Measurements from ENCODE around the gene SKIC2.
"Not testable (repeated sequence)": the region's sequence is repeated elsewhere in the genome, so short reads cannot be mapped to it uniquely, and the experiment has no call there.

SKIC2 gene

GRCh38 chr6:31981744-31982143 is 22.8 kb downstream of the SKIC2 start, which contains the start of gene C4A:
TSS of gene C4A (plus strand) at chr6:31982057. CDS start at chr6:31982108, 51 bp downstream.
- not testable (repeated sequence) for H3K4me3 ChIP-seq (ENCODE audit: low read length); DNase-seq (ENCODE audit: low read depth, low spot score)

GRCh38 chr6:31989363-31989762 is 30.4 kb downstream of the SKIC2 start:
- not testable (repeated sequence) for DNase-seq (ENCODE audit: low read depth, low spot score); H3K4me3 ChIP-seq (ENCODE audit: low read length)

- DNase-seq (ENCODE audit: low read depth, low spot score); H3K4me3 ChIP-seq (ENCODE audit: low read length): not testable (repeated sequence)
Observed at GRCh38 chr6:31994421-31994820, 35.4 kb downstream of the SKIC2 start.

- not testable (repeated sequence) for DNase-seq (ENCODE audit: low read depth, low spot score); H3K4me3 ChIP-seq (ENCODE audit: low read length)
Observed at GRCh38 chr6:31996385-31996784, 37.4 kb downstream of the SKIC2 start.

GRCh38 chr6:32002546-32003268 is 43.7 kb downstream of the SKIC2 start:
- DNase-seq (ENCODE audit: low read depth, low spot score) = not testable (repeated sequence)

GRCh38 chr6:32003301-32003700 is 44.3 kb downstream of the SKIC2 start:
- H3K4me3 ChIP-seq (ENCODE audit: low read length); DNase-seq (ENCODE audit: low read depth, low spot score): not testable (repeated sequence)

More at GRCh38 chr6:32002546-32003268, 43.7 kb downstream of the SKIC2 start:
- not testable (repeated sequence) for H3K4me3 ChIP-seq (ENCODE audit: low read length)

GRCh38 chr6:32004393-32004792 is 45.4 kb downstream of the SKIC2 start:
- H3K4me3 ChIP-seq (ENCODE audit: low read length); DNase-seq (ENCODE audit: low read depth, low spot score): not testable (repeated sequence)

GRCh38 chr6:32004864-32005537 is 46.0 kb downstream of the SKIC2 start:
- DNase-seq (ENCODE audit: low read depth, low spot score); H3K4me3 ChIP-seq (ENCODE audit: low read length): not testable (repeated sequence)

- not testable (repeated sequence) for H3K4me3 ChIP-seq (ENCODE audit: low read length); DNase-seq (ENCODE audit: low read depth, low spot score)
Observed at GRCh38 chr6:32005538-32005880, 46.5 kb downstream of the SKIC2 start.

- not testable (repeated sequence) for H3K4me3 ChIP-seq (ENCODE audit: low read length); DNase-seq (ENCODE audit: low read depth, low spot score)
Observed at GRCh38 chr6:32005991-32006529, 47.1 kb downstream of the SKIC2 start.

- not testable (repeated sequence) for DNase-seq (ENCODE audit: low read depth, low spot score); H3K4me3 ChIP-seq (ENCODE audit: low read length)
Observed at GRCh38 chr6:32007086-32007485, 48.1 kb downstream of the SKIC2 start.

GRCh38 chr6:32008037-32008436 is 49.1 kb downstream of the SKIC2 start:
- DNase-seq (ENCODE audit: low read depth, low spot score); H3K4me3 ChIP-seq (ENCODE audit: low read length): not testable (repeated sequence)

GRCh38 chr6:32008616-32009015 is 49.6 kb downstream of the SKIC2 start:
- DNase-seq (ENCODE audit: low read depth, low spot score); H3K4me3 ChIP-seq (ENCODE audit: low read length): not testable (repeated sequence)

GRCh38 chr6:32009537-32009936 is 50.6 kb downstream of the SKIC2 start:
- not testable (repeated sequence) for DNase-seq (ENCODE audit: low read depth, low spot score); H3K4me3 ChIP-seq (ENCODE audit: low read length)

- not testable (repeated sequence) for DNase-seq (ENCODE audit: low read depth, low spot score); H3K4me3 ChIP-seq (ENCODE audit: low read length)
Observed at GRCh38 chr6:32010856-32011530, 52.0 kb downstream of the SKIC2 start.

- DNase-seq (ENCODE audit: low read depth, low spot score); H3K4me3 ChIP-seq (ENCODE audit: low read length): not testable (repeated sequence)
Observed at GRCh38 chr6:32012941-32013617, 54.1 kb downstream of the SKIC2 start.

- not testable (repeated sequence) for DNase-seq (ENCODE audit: low read depth, low spot score); H3K4me3 ChIP-seq (ENCODE audit: low read length)
Observed at GRCh38 chr6:32013738-32014137, 54.8 kb downstream of the SKIC2 start.

- H3K4me3 ChIP-seq (ENCODE audit: low read length); DNase-seq (ENCODE audit: low read depth, low spot score): not testable (repeated sequence)
Observed at GRCh38 chr6:32014547-32014946, 55.6 kb downstream of the SKIC2 start, which contains the start of gene C4B. TSS of gene C4B (plus strand) at chr6:32014795. CDS start at chr6:32014846, 51 bp downstream.
